Sigmoid colon (tissue), 7 donors: ENCODE measurements around the gene OPRL1. TPM values are rescaled to one million over a fixed set of nuclear protein-coding genes. Genes with fewer than 3 reads are reported as not detected.

Experiments used
- DNase-seq: peaks from one replicate; pipeline ENCODE4 v3.0.0-alpha.2; 2019
- H3K27ac ChIP-seq, 4 donors: fragments of 200-600 bp; sonication (generic); one replicate each; pipeline ENCODE4 v1.5.1; 2016 to 2019; ENCODE audit warnings: mild to moderate bottlenecking in 1 of 4
- H3K27me3 ChIP-seq, 3 donors: fragments of 200-600 bp; sonication (generic); one replicate each; pipeline ENCODE4 v1.5.1; 2019; ENCODE audit warnings: mild to moderate bottlenecking in 1 of 3
- H3K36me3 ChIP-seq, 4 donors: fragments of 200-600 bp; sonication (generic); one replicate each; pipeline ENCODE4 v1.5.1; 2016 to 2019
- H3K4me1 ChIP-seq, 4 donors: fragments of 200-600 bp; sonication (generic); one replicate each; pipeline ENCODE4 v1.5.1; 2017 to 2019
- H3K4me3 ChIP-seq, 4 donors: fragments of 200-600 bp; sonication (generic); one replicate each; pipeline ENCODE4 v1.5.1; 2017 to 2019; ENCODE audit warnings: mild to moderate bottlenecking in 2 of 4, moderate library complexity in 1 of 4
- H3K9me3 ChIP-seq, 4 donors: fragments of 200-600 bp in 3 of 4; sonication (generic) in 3 of 4; one replicate each; pipeline versions ENCODE4 v1.5.1 to v1.6.1; 2013 to 2019
- EP300 ChIP-seq, 4 donors: sonication (generic); formaldehyde crosslinking; IDR thresholded peaks; one replicate each; pipeline ENCODE4 v1.6.1; 2017; ENCODE audit warnings: antibody characterized with exemption in 4 of 4
- POLR2A ChIP-seq, 2 donors: fragments of 450-650 bp; IDR thresholded peaks; one replicate each; pipeline ENCODE4 v1.6.1; 2016; ENCODE audit warnings: antibody characterized with exemption in 2 of 2, mild to moderate bottlenecking in 2 of 2, moderate library complexity in 2 of 2
- POLR2AphosphoS5 ChIP-seq, 4 donors: sonication (generic); formaldehyde crosslinking; IDR thresholded peaks; one replicate each; pipeline ENCODE4 v1.6.1; 2017; ENCODE audit warnings: antibody characterized with exemption in 4 of 4
- WGBS, 2 donors: extraction: QIAGEN DNeasy Blood & Tissue Kit; methylation state at CpG; one replicate each; pipeline ENCODE4 v1.1.7; 2013; 5-methylcytosine and 5-hydroxymethylcytosine counted together
- intact Hi-C: fragments of 100-400 bp; cut with DNase I; formaldehyde crosslinking; loops from one replicate; pipeline ENCODE4 v1.15.1; 2023
- polyA plus RNA-seq, 3 donors: library from polyadenylated mRNA; stranded (reverse); fragments of 200-250 nt; gene quantifications; one replicate each; pipeline ENCODE4 v1.2.3, GENCODE V29; 2013
- total RNA-seq, 4 donors: library from RNA; depleted of rRNA; stranded (reverse); fragments of >200 nt; gene quantifications; one replicate each; pipeline ENCODE4 v1.1.0, GENCODE V29; 2016
- TF ChIP-seq, protein P1 (sequence below), 4 experiments: fragments of 450-650 bp in 3 of 4; fragments of 200-600 bp in 1 of 4; IDR thresholded peaks; one replicate each; pipeline ENCODE4 v1.5.1; 2016 to 2019; ENCODE audit warnings: antibody characterized with exemption in 4 of 4, mild to moderate bottlenecking in 3 of 4, moderate library complexity in 2 of 4
- donor health status: healthy with polysubstance abuse.
- donor health status: Bipolar disorder and iron deficiency.
- donor health status: healthy.

Gene OPRL1
- total and polyA plus RNA-seq, 7 donors = under 0.01 to 2.2 (median 0.89) TPM; not detected in 1

DNA sequence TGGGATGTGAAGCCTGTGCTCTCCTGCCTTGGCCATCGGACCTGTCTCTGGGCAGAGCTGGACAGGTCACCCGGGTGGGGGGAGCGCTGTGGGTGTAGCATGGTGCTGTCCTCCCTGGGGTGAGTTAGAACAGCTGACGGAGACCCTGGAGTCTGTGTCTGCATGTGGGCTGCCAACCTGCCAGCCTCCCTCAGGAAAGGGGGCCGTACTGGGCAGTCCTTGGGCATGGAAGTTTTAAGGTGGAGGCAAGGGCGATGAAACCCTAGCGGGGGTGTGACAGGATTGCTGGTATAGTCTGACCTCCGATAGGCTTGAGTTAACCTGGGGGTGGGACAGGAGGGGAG lies 32.9 kb upstream of the OPRL1 start:
- WGBS, 2 donors = 76 to 84% methylated on average over 8 of the region's 8 CpGs
- intact Hi-C loops = no loop called here
- H3K27ac ChIP-seq = peak overlapping the region in 1 of 4 donors; percentile 32
- H3K27me3 ChIP-seq = peaks cover 46 to 96% (median 88%) of the 10 kb centered on the region in 3 donors
- no peak for DNase-seq
- no peaks in the 10 kb centered on the region for H3K36me3 ChIP-seq
- H3K4me3 ChIP-seq = peak overlapping the region in 3 of 4 donors; percentile 13 to 36 (median 35)
- TF ChIP-seq POLR2AphosphoS5 (IDR thresholded peaks at IDR 0.05) = no peak
- no peak for TF ChIP-seq POLR2A (IDR thresholded peaks at IDR 0.05)
- TF ChIP-seq, protein P1, sequence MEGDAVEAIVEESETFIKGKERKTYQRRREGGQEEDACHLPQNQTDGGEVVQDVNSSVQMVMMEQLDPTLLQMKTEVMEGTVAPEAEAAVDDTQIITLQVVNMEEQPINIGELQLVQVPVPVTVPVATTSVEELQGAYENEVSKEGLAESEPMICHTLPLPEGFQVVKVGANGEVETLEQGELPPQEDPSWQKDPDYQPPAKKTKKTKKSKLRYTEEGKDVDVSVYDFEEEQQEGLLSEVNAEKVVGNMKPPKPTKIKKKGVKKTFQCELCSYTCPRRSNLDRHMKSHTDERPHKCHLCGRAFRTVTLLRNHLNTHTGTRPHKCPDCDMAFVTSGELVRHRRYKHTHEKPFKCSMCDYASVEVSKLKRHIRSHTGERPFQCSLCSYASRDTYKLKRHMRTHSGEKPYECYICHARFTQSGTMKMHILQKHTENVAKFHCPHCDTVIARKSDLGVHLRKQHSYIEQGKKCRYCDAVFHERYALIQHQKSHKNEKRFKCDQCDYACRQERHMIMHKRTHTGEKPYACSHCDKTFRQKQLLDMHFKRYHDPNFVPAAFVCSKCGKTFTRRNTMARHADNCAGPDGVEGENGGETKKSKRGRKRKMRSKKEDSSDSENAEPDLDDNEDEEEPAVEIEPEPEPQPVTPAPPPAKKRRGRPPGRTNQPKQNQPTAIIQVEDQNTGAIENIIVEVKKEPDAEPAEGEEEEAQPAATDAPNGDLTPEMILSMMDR (IDR thresholded peaks at IDR 0.05) = no peak
- no peak for TF ChIP-seq EP300 (IDR thresholded peaks at IDR 0.05)
- H3K4me1 ChIP-seq = peaks cover 0 to 26% (median 21%) of the 10 kb centered on the region in 4 donors
- no peaks in the 10 kb centered on the region for H3K9me3 ChIP-seq

DNA sequence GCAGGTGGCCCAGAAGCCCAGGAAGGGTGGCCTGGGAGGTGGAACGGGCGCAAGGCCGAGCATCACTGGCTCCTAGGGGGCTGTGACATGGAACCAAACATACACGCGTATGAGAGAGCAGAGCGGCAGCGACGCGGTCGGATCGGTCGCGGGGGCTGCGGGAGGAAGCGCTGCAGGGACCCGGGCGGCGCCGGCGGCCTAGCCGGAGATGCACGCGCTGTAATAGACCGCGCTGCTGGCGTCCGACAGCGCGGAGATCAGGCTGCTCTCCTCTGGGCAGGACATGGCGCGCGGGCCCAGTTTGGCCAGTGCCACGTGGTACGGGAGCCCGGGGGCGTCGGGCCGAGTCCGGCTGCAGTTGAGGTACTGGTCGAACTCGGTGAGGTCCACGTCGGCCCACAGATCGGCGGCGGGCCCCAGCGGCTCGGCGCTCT lies 31.9 kb upstream of the OPRL1 start:
- no peaks in the 10 kb centered on the region for H3K9me3 ChIP-seq
- H3K27ac ChIP-seq = no peak overlapping the region
- peaks cover 41 to 98% (median 86%) of the 10 kb centered on the region in 3 donors for H3K27me3 ChIP-seq
- WGBS, 2 donors = 12 to 15% methylated on average over 49 of the region's 49 CpGs
- H3K4me3 ChIP-seq = peak overlapping the region in 3 of 4 donors; percentile 27 to 36 (median 35)
- peaks cover 0 to 21% (median 16%) of the 10 kb centered on the region in 4 donors for H3K4me1 ChIP-seq
- intact Hi-C loops = no loop called here
- TF ChIP-seq POLR2A (IDR thresholded peaks at IDR 0.05) (no peak), POLR2AphosphoS5 (IDR thresholded peaks at IDR 0.05) (no peak), EP300 (IDR thresholded peaks at IDR 0.05) (no peak)
- TF ChIP-seq, protein P1 (IDR thresholded peaks at IDR 0.05) = no peak
- no peaks in the 10 kb centered on the region for H3K36me3 ChIP-seq
- no peak for DNase-seq

DNA sequence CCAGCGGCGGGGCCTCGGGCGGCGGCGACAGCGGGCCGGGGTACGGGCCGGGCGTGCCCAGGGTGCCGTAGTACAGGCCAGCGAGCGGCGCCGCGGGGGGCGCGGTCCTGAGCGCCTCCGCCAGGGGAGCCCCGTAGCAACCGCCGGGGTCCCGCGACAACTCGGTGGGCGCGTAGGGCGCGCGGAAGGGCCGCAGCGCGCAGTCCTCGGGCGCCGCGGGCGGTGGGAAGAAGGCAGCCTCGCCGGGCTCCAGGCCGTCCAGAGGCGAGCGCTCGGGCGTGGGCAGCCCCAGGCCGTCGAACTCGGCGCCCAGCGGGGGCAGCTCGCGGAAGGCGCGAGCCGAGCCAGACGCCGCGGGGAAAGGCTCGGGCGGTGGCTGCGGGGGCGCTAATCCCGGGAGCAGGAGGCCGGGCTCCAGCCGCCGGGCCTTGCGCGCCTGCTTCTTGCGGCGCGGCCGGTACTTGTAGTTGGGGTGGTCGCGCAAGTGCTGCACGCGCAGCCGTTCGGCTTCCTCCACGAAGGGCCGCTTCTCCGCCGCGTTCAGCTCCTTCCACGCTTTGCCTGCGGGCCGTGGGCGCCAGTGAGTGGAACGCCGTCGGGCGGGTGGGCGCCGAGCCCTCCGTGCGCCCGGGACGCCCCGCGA lies 31.4 kb upstream of the OPRL1 start:
- DNase-seq = no peak
- 8 to 9% methylated on average over 101 of the region's 101 CpGs for WGBS, 2 donors
- Histone ChIP-seq H3K36me3 (no peaks in the 10 kb centered on the region), H3K4me3 (peak overlapping the region in 3 of 4 donors; percentile 27 to 36 (median 35)), H3K27me3 (peaks cover 41 to 98% (median 86%) of the 10 kb centered on the region in 3 donors), H3K9me3 (no peaks in the 10 kb centered on the region), H3K4me1 (peaks cover 0 to 21% (median 16%) of the 10 kb centered on the region in 4 donors), H3K27ac (no peak overlapping the region)
- intact Hi-C loops = no loop called here
- no peak for TF ChIP-seq POLR2A (IDR thresholded peaks at IDR 0.05)
- no peak for TF ChIP-seq POLR2AphosphoS5 (IDR thresholded peaks at IDR 0.05)
- TF ChIP-seq, protein P1 (IDR thresholded peaks at IDR 0.05) = no peak
- no peak for TF ChIP-seq EP300 (IDR thresholded peaks at IDR 0.05)

DNA sequence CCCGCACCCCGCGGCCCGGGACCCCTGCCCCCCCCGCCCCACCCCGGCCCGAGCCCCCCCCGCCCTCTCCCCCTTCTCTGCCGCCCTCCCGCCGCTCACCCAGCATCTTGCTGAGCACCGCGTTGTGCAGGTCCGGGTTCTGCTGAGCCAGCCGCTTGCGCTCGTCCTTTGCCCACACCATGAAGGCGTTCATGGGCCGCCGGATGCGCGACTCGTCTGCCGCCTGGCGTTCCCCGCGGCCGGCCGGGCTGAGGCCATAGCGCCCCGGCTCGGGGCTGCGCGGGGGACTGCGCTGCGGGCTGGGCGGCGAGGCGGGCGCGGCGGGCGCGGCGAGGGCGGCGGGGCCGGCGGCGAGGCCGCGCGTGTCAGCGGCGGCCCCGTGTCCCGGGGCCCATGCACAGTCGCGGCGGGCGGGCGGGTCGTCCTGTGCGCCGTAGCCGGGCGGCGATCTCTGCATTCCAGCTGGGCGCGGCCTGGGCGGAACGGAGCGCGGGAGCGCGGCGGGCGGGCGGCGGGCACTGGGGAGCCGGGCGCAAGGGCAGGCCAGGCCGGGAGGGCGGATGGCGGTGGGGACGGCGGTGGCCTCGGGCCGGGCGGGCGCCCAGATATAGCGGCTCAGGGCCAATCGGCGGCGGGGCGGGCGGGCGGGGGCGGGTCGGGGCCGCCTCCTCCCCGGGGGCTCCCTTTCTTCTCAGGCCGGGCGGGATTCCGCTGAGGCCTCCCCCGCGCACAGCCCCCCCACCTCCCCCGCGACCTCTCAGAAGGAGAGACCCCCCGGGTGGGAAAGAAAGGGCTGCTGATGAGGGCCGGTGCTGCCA lies 30.6 kb upstream of the OPRL1 start, which contains the start of gene SOX18:
TSS of gene SOX18 (minus strand) at position 580 of the 818 bp plus-strand sequence. CDS start at position 457, 123 bp downstream.
- no peak for TF ChIP-seq POLR2A (IDR thresholded peaks at IDR 0.05)
- TF ChIP-seq POLR2AphosphoS5 (IDR thresholded peaks at IDR 0.05) = peak in 1 of 4 donors; percentile 12
- TF ChIP-seq, protein P1 (IDR thresholded peaks at IDR 0.05) = no peak
- no peak for TF ChIP-seq EP300 (IDR thresholded peaks at IDR 0.05)
- 1% methylated on average over 110 to 111 of the region's 111 CpGs for WGBS, 2 donors
- H3K36me3 ChIP-seq = no peaks in the 10 kb centered on the region
- H3K27ac ChIP-seq = peak within 1 kb of the TSS; percentile 44 to 68 (median 53)
- DNase-seq = no peak
- H3K4me1 ChIP-seq = peaks cover 0 to 21% (median 16%) of the 10 kb centered on the region in 4 donors
- H3K9me3 ChIP-seq = no peaks in the 10 kb centered on the region
- H3K27me3 ChIP-seq = peaks cover 41 to 98% (median 89%) of the 10 kb centered on the region in 3 donors
- H3K4me3 ChIP-seq = peak within 1 kb of the TSS in 3 of 4 donors; percentile 27 to 36 (median 35)
- intact Hi-C loops = no loop called here
